HCT116 (cell line): ENCODE measurements around the gene PRAME.

ENCODE experiments used
- ATF3 ChIP-seq: IDR thresholded peaks from 2 replicates; pipeline ENCODE4 v1.6.1; 2012
- EGR1 ChIP-seq: IDR thresholded peaks from 2 replicates; pipeline ENCODE4 v1.6.1; 2012; ENCODE audit warnings: low read depth
- JUND ChIP-seq: IDR thresholded peaks from 2 replicates; pipeline ENCODE4 v1.6.1; 2012
- POLR2A ChIP-seq: IDR thresholded peaks from 2 replicates; pipeline ENCODE4 v1.7.0; 2011; ENCODE audit warnings: borderline replicate concordance; ENCODE audit not compliant: insufficient read depth, insufficient read length; ENCODE audit errors: extremely low read depth
- RAD21 ChIP-seq: IDR thresholded peaks from 2 replicates; pipeline ENCODE4 v1.6.1; 2012; ENCODE audit warnings: low read depth, mild to moderate bottlenecking
- SIN3A ChIP-seq: IDR thresholded peaks from 2 replicates; pipeline ENCODE4 v1.6.1; 2012; ENCODE audit warnings: low read depth
- ZBTB33 ChIP-seq: IDR thresholded peaks from 2 replicates; pipeline ENCODE4 v1.6.1; 2011; ENCODE audit warnings: mild to moderate bottlenecking, low read length, moderate library complexity; ENCODE audit not compliant: insufficient replicate concordance; ENCODE audit errors: extremely low read depth
- ZNF274 ChIP-seq: fragments of 200-500 bp; sonication (Bioruptor generic); IDR thresholded peaks from 2 replicates; pipeline ENCODE4 v1.6.1; 2014; ENCODE audit warnings: mild to moderate bottlenecking, low read depth, low read length, inconsistent platforms
- TF ChIP-seq, protein P1 (sequence below), 3 experiments: fragments of 200-600 bp in 1 of 3; sonication (generic) in 1 of 3; IDR thresholded peaks in 2 of 3; conservative IDR thresholded peaks in 1 of 3; 2 replicates each; pipeline ENCODE4 v1.5.1; 2012 to 2017; ENCODE audit warnings: low read depth in 2 of 3, low read length in 2 of 3, antibody characterized with exemption in 1 of 3, borderline replicate concordance in 1 of 3, control low read depth in 1 of 3, mild to moderate bottlenecking in 1 of 3, mixed read lengths in 1 of 3, mixed run types in 1 of 3, moderate library complexity in 1 of 3; ENCODE audit not compliant: insufficient read depth in 1 of 3
- TF ChIP-seq, protein P2 (sequence below): IDR thresholded peaks from 2 replicates; pipeline ENCODE4 v1.6.1; 2012

GRCh38 chr22:22569218-22569617, 10.2 kb upstream of the PRAME start:
- TF ChIP-seq RAD21, result no peak
- TF ChIP-seq, protein P1, sequence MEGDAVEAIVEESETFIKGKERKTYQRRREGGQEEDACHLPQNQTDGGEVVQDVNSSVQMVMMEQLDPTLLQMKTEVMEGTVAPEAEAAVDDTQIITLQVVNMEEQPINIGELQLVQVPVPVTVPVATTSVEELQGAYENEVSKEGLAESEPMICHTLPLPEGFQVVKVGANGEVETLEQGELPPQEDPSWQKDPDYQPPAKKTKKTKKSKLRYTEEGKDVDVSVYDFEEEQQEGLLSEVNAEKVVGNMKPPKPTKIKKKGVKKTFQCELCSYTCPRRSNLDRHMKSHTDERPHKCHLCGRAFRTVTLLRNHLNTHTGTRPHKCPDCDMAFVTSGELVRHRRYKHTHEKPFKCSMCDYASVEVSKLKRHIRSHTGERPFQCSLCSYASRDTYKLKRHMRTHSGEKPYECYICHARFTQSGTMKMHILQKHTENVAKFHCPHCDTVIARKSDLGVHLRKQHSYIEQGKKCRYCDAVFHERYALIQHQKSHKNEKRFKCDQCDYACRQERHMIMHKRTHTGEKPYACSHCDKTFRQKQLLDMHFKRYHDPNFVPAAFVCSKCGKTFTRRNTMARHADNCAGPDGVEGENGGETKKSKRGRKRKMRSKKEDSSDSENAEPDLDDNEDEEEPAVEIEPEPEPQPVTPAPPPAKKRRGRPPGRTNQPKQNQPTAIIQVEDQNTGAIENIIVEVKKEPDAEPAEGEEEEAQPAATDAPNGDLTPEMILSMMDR (IDR thresholded peaks at IDR 0.05 in 2 of 3, conservative IDR thresholded peaks at IDR 0.05 in 1 of 3; ENCODE audit: borderline replicate concordance in 1 of 3, insufficient read depth in 1 of 3, low read depth in 2 of 3, low read length in 2 of 3), result no peak
- TF ChIP-seq ZNF274, result no peak
- no peak for TF ChIP-seq EGR1
- TF ChIP-seq ZBTB33, result no peak
- TF ChIP-seq ATF3, result no peak
- no peak for TF ChIP-seq JUND
- TF ChIP-seq POLR2A, result no peak
- TF ChIP-seq, protein P2, sequence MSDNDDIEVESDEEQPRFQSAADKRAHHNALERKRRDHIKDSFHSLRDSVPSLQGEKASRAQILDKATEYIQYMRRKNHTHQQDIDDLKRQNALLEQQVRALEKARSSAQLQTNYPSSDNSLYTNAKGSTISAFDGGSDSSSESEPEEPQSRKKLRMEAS, result no peak
- no peak for TF ChIP-seq SIN3A
